ENCODE data around the gene ANKRD11.

The ANKRD11 gene

DNA sequence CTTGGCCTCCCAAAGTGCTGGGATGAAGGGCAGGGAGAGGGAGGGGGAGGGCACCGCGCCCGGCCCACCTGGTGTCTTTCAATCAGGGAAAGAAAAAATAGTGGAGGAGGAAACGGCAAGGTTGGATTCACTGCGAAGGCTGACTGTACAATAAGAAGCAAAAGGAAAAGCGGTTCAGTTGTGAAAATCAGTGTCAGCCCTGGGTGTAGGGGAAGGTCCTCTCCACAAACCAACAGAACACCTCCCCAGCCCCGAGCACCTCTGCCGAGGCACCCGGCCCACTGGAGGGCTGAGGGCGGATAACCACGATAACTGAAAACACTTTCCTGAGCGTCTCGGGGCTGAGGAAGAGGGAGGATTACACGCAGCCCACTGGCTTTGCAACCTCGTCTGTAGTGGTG is 16.4 kb upstream of the ANKRD11 start:
- no peak for DNase-seq (ENCODE audit: low read depth)

DNA sequence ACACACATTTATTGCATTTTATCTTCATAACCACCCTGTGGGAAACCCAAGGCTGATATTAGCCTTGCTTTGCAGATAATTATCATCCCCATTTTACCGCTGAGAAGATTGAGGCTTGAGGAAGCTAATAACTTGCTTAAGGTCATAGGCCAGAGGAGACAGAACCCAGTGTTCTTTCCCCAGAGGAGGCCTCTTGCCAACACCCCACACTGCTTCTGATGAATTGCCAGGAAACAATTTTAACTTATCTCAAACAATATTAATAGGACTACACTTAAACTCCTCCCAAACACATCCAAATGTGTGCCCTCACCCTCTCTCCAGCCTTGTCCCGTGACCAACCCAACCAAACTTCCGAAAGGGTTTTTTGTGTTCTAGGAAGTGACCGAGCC is 15.7 kb upstream of the ANKRD11 start:
- DNase-seq (ENCODE audit: low read depth), result no peak

DNA sequence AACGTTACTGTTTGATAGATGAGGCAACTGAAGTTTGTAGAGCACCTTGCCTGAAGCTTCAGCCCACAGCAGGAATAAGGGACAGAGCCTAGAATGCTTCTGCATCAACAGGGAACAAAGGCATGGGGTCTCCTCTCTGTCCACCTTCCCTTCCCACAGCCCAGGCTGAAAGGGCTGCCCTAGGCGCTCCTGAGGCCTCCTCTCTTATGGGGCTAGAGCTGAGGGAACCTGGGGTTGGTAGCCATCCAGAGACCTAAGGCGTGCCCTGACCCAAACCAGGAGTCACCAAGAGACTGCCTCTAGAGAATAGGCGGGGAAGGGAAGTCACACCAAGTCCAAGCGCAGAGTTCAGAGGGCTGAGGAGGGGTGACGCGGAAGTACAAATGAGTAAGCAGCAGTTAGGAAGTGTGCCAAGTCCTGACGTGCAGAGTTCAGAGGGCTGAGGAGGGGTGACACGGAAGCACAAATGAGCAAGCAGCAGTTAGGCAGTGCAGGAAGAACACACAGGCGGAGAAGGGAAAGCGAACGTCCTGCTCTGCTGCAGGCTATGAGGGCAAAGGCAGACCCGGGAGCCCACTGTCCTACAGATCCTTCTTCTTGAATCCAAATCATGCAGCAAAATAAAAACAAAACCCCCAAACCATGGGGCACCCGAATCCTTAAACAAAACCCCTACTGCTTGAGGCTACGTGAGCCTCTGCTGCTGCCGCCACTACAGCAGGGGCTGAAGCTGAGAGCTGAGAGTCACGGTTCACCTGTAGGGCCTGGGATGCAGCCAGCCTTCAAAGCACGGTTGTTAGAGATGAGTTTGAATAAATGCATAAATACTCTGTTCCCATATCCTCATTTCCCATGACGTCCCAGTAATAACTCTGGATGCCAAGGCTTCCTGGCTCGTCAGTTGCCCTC is 15.1 kb upstream of the ANKRD11 start:
- peak; percentile 85 for DNase-seq (ENCODE audit: low read depth)

DNA sequence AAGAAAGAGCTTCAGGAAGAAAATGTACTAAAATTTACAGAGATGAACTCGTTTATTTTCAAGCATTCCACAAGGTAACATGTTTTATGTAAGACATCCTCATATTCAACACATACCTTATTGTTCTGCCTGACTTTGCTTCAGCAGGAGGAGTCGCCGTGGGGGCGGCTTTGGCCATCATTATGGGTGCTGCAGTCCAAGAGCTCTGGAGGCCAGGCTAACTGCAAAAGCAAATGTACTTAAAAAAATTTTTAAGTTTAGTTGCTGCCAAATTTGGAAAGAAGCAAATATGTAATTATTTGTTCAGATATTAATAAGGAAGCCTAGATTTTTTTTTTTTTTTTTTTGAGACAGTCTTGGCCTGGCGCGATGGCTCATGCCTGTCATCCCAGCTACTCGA is 13.7 kb upstream of the ANKRD11 start:
- no peak for DNase-seq (ENCODE audit: low read depth)

DNA sequence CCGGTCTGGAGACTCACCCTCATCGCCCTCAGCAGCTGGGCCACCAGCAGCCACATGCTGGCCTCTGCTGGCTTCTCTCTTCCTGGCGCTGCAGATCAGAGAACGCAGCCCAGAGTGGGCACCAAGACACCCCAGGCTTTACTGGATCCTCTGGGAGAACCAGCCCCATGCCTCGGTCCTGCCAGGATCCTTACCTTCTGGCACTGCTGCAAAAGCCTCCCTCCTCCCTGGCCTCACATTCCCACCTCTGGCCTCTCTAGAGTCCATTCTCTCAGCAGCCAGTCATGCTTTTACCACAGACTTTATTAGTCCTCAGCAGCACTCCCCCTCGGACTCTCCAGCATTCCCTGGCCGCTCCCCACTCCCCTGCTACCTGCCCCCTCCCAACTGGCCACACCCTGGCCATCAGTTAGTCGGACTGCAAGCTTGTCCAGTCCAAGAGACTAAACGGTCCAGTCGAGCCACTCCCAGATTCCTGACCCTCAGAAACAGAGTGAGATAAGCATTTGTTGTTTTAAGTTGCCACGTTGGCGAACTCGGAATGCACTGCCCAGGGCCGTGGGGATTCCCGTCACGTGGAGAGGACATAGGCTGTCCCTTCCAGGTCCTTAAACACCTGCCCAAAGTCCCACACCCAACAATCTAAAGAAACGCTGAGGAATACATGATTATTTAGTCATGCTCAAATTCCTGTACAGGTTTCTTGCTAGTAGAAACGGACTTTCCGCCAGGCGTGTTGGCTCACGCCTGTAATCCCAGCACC is 11.9 kb upstream of the ANKRD11 start:
- DNase-seq (ENCODE audit: low read depth), result peak; percentile 51

DNA sequence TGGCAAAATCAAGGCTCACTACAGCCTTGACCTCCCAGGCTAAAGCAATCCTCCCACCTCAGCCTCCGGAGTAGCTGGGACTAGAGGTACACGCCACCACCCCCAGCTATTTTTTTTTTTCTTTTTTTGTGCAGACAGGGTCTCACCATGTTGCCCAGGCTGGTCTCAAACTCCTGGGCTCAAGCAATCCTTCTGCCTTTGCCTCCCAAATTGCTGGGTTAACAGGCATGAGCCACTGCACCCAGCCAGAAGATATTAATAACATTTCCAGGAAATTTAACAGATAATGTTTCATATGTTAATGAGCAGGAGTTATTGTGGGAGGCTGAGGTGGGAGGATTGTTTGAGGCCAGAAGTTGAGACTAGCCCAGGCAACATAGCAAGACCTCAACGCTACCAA is 9.4 kb upstream of the ANKRD11 start:
- DNase-seq (ENCODE audit: low read depth), result no peak

DNA sequence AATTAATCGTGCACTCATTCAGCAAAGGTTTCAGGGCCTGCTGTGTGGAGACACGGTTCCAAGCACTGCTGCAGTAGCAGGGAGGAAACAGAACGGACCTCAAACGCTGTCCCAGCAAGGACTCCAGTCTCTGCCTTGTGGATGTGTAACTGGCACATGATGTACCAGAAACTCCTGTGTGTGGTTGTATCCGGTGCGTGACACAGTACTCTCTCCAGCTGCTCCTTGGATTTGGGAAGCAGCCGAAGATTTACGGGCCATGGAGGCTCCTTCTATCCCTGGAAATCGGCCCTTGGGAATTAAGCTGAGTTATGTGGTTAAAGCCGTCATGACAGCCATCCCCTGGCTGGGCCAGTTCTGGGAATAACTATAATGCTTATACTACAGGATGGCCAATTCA is 8.5 kb upstream of the ANKRD11 start:
- no peak for DNase-seq (ENCODE audit: low read depth)

DNA sequence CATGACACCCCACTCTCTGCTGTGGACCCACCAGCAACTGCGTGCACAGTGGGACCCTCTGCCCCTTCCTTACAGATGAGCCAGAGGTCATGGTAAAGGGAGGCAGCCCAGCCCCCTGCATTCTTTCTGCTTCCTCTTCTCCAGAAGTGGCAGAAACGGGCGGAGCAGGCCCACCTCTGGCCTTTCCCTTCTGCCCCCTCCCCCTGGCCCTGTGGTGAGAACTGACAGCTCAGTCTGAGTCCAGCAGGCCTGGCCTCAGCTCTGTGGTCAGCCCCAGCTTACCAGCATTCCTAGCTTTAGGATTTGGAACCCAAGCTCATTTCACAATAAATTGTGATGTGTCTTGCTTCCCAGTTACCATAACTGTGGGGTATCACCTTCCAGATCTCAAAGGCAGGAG is 4.8 kb upstream of the ANKRD11 start:
- DNase-seq (ENCODE audit: low read depth), result peak; percentile 75

DNA sequence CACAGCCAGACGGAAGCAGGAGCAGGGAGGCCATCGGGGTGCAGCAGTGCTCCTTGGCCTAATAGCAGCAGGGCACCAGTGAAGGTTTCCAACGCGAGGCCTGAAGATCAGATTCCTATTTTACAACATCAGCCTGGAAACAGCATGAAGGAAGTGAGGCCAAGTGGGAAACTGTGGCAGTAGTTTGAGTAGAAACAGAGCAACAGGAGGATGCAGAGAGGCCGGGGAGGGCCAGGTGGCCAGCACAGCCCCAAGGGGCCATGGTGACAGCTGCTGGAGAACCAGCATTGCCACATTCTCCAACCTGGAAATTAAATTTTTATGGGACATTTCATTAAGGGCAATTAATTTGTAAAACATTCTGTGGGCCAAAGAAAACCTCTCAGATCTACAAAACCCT is 3.4 kb upstream of the ANKRD11 start:
- no peak for DNase-seq (ENCODE audit: low read depth)

DNA sequence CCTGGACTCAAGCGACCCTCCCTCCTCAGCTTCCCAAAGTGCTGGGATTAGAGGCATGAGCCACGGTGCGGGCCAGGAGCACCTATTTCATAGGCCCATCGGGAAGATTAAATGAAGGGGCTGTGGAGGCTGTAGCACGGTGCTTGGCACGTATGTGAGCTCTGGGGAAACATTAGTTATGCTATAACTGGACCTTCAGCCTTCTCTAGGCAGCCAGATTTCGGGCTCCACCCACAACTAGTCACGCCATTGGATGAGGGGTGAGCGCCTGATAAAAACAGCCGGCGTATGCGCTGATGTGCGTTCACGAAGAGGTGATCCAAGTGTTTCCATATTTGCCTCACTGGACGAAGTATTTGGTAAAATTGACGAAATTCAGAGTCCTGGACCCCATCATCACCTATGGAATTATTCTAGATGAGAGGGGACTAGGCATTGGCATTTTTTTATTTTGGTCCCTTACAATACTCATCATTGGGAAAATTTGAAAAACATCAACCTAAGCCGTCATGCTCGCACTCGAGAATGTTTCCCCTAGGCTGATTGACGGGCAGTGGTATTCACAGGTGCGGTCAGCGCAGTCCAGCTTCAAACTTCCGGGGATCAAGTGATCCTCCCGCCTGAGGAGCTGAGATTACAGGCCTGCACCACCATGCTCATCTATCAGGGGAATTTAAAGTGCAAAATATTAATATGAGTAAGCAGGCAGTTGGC is 1.8 kb upstream of the ANKRD11 start:
- no peak for DNase-seq (ENCODE audit: low read depth)

DNA sequence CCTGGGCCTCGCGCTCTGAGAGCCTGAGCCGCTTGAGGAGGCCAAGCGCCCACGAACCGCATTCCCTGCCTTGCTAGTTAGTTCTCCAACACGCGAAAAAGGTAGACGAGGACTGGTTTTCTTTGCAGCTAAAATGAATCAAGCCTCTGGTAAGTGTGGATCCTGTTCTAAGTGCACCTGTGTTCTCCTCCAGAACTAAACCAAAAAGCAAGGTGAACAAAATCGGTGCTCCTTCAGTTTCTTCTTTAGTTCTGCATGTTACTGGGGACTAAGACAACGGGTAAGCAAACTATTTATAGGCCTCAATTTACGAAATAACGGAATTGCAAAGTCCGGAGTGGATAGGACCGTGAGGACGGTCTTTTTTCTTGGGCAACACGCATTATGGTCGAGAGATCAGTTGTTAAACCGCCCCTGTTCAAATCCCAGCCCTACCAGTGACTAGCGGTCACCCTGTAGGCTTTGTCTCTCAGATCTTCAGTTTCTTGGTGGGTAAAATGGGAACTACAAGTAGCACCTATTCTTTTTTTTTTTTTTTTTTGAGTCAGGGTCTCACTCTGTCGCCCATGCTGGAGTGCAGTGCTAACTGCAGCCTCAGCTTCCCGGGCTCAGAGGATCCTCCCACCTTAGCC is 993 bp upstream of the ANKRD11 start:
- DNase-seq (ENCODE audit: low read depth), result peak; percentile 42

DNA sequence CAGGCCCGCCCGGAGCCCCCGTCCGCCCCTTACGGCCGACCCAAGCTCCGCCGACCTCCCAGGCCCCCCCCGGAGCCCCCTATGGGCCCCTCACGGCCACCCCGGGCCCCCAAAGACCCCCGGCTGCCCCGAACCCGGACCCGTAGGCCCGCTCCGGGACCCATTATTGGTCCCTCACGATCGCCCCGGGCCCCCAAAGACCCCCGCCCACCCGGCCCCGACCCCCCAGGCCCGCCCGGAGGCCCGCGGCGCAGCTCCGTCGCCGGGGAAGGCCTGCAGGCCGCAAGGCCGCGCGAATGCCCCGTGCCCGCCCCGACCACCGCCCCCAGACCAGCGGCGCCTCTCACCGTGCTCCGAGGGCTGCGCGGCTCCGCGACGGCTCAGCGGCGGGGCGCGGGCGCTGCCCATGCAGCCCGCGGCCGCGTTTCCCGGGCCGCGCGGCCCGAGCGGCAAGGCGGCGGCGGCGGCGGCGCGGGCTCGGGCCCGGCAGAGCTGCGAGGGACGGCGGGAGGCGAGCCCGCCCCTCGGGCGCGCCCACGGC is 393 bp downstream of the ANKRD11 start:
- no peak for DNase-seq (ENCODE audit: low read depth)

DNA sequence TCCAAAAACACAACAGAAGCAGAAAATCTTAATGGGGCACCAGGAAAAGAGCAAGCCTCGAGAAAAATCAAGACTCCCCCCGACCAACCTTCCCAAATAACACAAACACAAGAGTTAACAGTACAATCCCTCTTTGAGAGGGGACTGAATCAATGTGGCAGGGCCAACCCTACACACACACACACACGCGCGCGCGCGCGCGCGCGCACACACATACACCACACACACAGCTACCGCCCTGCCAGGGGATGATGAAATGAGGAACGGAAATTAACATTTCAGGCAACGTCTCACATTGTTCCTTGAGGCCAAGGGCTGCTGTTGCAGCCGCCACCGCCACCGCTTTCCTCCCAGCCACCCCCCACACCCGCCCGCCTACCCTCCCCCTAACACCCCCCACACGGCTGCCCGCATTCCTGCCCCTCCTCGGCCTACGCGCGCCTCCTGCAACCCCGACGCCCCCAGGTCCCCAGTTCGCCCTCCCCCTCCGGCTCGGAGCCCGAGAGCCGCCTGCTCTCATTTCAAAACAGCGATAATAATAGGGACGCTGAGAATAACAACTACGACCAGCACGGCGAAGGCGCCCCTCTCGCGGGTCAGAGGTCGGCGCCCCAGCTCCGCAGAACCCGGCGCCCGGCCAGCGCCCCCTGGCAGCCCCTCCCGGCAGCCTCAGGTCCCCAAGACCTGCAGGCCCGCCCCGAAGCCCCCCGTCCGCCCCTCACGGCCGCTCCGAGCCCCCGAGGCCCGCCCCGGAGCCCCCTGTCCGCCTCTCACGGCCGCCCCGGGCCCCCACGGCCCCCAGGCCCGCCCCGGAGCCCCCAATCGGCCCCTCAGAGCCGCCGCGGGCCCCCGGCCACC is 1.1 kb downstream of the ANKRD11 start:
- DNase-seq (ENCODE audit: low read depth), result peak; percentile 96

DNA sequence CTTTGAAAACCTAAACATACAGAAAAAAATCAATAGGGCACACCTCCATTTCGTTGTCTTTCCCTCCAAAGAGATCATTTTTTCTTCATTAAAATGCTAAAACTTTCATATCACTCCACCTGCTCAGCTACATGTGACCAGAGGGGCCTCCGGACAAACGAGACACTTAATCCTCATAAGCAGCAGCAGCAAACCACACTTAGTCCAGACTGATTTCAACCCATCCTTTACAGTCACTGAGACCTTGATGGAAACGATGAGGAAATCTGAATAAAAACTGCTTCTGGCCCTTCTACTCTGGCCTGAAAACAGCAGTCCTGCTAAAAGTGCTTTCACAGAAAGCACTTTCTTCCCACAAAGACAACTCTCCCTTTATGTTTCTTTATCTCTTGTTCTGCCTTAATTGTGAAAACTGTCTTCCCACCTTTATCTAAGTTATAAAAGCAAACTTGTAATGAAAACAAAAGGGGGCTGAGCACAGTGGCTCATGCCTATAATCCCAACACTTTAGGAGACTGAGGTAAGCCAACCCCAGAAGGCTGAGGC is 4.6 kb downstream of the ANKRD11 start:
- DNase-seq (ENCODE audit: low read depth), result no peak

DNA sequence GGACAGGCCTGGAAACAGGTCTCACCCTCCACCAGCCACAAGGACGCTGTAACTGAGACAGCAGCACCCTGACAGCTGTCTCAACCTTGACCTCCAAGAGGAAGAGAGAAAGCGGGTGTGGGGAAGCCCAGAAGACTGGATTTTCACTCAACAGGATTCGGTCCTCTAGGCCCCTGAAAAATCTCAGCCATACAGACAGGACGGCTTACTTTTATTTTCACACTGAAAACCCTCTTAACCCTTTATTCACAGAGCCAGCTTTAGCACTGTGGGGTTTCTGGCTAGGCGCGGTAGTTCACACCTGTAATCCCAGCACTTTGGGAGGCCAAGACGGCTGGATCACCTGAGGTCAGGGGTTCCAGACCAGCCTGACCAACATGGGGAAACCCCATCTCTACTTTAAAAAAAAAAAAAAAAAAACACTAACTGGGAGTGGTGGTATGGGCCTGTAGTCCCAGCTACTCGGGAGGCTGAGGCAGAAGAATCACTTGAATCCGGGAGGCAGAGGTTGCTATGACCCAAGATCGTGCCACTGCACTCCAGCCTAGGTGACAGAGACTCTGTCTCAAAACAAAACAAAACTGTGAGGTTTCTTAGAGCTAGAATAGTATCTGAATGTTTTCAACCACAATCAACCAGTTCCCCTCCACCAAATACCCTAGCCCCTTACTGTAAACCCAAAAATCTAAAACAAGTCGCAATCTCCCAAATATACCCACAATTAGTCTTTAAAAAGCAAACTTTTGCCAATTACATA is 5.3 kb downstream of the ANKRD11 start:
- DNase-seq (ENCODE audit: low read depth), result no peak

DNA sequence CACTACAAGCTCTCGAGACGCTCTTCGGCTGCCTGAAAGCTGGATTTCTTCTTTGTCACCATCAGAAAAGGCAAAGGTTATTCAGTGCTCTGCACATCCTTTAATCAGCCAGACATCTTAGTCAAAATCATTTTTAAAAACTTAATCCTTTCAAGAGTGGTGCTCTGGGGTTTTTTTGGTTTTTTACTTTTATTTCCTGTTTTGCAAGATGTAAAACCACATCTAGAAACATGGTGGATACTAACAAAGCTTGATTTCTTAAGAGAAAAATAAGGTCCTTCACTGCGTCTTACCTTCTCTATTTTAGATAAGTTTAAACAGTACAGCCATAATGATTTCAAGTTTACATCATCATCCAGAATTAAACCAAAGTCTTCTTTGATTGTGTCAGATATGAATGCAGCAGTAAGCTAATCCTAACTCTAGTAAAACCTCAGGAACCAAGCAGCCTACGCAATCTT is 6.3 kb downstream of the ANKRD11 start:
- DNase-seq (ENCODE audit: low read depth), result no peak

DNA sequence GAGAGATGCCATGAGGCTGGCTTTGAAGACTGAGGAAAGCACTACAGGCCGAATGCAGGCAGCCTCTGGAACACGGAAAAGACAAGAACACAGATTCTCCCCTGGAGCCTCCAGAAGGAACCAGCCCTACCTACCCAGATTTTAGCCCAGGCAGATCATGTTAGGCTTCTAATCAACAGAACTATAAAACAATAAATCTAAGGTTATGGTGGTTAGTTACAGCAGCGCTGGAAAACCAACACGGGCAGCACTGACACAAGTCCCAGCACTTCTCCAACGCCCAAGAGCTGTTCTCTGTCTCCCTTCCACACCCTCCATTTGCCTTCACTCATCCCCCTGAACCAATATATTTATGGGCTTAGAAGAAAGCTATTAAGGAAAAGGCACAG is 7.5 kb downstream of the ANKRD11 start:
- DNase-seq (ENCODE audit: low read depth), result no peak

DNA sequence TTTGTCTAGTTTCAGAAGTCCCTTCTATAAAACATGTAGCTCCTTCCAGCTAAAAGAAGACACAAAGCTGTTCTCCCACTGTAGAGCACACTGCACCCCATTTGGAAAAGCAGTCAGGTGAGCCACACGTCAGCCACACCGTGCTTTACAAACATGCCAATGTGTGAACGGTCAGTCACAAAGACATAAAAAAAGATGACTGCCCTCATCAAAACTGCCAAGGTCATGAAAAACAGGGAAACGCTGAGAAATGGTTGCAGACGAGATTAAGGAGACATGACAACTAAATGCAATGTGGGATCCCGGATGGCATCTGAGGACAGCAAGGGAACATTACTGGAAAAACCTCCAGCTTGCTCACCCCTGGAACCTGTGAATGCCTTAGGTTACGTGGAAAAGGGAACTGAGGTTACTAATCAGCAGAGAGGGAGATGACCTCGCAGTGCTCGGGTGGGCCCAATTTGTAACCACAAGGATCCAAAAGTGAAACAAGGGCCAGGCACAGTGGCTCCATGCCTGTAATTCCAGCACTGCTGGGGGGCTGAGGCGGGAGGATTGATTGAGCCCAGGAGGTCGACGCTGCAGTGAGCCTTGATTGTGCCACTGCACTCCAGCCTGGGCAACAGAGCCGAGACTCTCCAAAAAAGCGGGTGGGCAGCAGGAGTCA is 8.1 kb downstream of the ANKRD11 start:
- DNase-seq (ENCODE audit: low read depth), result peak; percentile 36

DNA sequence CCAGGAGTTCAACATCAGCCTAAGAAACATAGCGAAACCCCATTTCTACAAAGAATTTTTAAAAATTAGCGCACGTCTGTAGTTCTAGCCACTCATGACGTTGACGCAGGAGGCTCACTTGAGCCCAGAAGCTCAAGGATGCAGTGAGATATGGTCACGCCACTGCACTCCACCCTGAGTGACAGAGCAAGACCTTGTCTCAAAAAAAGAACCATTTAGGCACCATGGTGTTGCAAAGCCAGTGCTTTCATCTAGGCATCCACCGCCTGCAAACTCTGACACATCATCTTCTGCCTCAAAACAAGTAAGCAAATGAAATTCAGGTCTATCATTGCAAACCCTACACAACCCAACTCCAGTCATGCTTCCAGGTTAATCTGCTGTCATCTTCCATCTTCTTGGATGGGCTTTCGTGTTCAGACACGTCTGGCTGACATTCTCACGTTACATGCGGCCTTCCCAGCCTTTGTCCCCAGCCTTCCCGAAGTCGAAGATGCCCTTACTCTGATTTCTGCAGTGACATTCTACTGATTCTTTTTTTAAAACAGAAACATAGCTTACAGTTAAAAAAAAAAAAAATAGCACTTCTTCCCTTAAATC is 8.9 kb downstream of the ANKRD11 start:
- no peak for DNase-seq (ENCODE audit: low read depth)
